Stimulated activated CD4-positive, alpha-beta T cell treated with anti-CD3 and anti-CD28 coated beads, Interleukin-15, amount 100 ng/mL, for 1 hour (primary cell): ENCODE data around the gene RFX6.

Experiments used
- DNase-seq, 2 donors: peaks; one replicate each; pipeline ENCODE4 v3.0.0-alpha.2; 2020; ENCODE audit warnings: low read depth in 1 of 2, low spot score in 1 of 2

The RFX6 gene

GRCh38 chr6:116888732-116889360 lies 11.8 kb downstream of the RFX6 start:
- DNase-seq = no peak

- no peak for DNase-seq
Observed at GRCh38 chr6:116894669-116895068, 17.6 kb downstream of the RFX6 start.

GRCh38 chr6:116895935-116896334 lies 18.9 kb downstream of the RFX6 start:
- DNase-seq = no peak

GRCh38 chr6:116902634-116903033 lies 25.6 kb downstream of the RFX6 start:
- DNase-seq = no peak

GRCh38 chr6:116922853-116923548 lies 46.0 kb downstream of the RFX6 start:
- DNase-seq = no peak

- DNase-seq = no peak
Observed at GRCh38 chr6:116924245-116924644, 47.2 kb downstream of the RFX6 start.

- DNase-seq = no peak
Observed at GRCh38 chr6:116925088-116925794, 48.2 kb downstream of the RFX6 start.

GRCh38 chr6:116928677-116929076 lies 51.6 kb downstream of the RFX6 start:
- no peak for DNase-seq

- no peak for DNase-seq
Observed at GRCh38 chr6:116929825-116930224, 52.8 kb downstream of the RFX6 start.

GRCh38 chr6:116931456-116931855 lies 54.4 kb downstream of the RFX6 start:
- DNase-seq = no peak

- no peak for DNase-seq
Observed at GRCh38 chr6:116932496-116932895, 55.5 kb downstream of the RFX6 start.

GRCh38 chr6:116933485-116933884 lies 56.4 kb downstream of the RFX6 start:
- no peak for DNase-seq

- no peak for DNase-seq
Observed at GRCh38 chr6:116938305-116938704, 61.3 kb downstream of the RFX6 start.

- no peak for DNase-seq
Observed at GRCh38 chr6:116941727-116942126, 64.7 kb downstream of the RFX6 start.

- DNase-seq = no peak
Observed at GRCh38 chr6:116945809-116946208, 68.8 kb downstream of the RFX6 start.

- no peak for DNase-seq
Observed at GRCh38 chr6:116948533-116949304, 71.7 kb downstream of the RFX6 start.

GRCh38 chr6:116949964-116950363 lies 72.9 kb downstream of the RFX6 start:
- DNase-seq = no peak

GRCh38 chr6:116954335-116954734 lies 77.3 kb downstream of the RFX6 start:
- no peak for DNase-seq

- no peak for DNase-seq
Observed at GRCh38 chr6:116954938-116955337, 77.9 kb downstream of the RFX6 start.

- no peak for DNase-seq
Observed at GRCh38 chr6:116955773-116956172, 78.7 kb downstream of the RFX6 start.

- no peak for DNase-seq
Observed at GRCh38 chr6:116963972-116964371, 86.9 kb downstream of the RFX6 start.
